H1 (cell line): Measurements from ENCODE around the gene SFXN1.

ENCODE experiments used
- CHD2 ChIP-seq: IDR thresholded peaks from 2 replicates; pipeline ENCODE4 v1.6.1; 2012; ENCODE audit warnings: low read length, improper control_type of control experiment
- CTCF ChIP-seq, 3 experiments: IDR thresholded peaks; 1 replicate in 2 of 3; 2 replicates in 1 of 3; pipeline versions ENCODE4 v1.5.1 to v1.6.1; 2011; ENCODE audit warnings: low read length in 3 of 3, mild to moderate bottlenecking in 3 of 3, inconsistent platforms in 2 of 3, low read depth in 1 of 3, moderate library complexity in 1 of 3; ENCODE audit not compliant: insufficient read depth in 1 of 3; ENCODE audit errors: control extremely low read depth in 1 of 3
- EP300 ChIP-seq, 2 experiments: IDR thresholded peaks; 1 replicate in 1 of 2; 2 replicates in 1 of 2; pipeline ENCODE4 v1.6.1; 2011 to 2012; ENCODE audit warnings: low read depth in 2 of 2, low read length in 2 of 2, mild to moderate bottlenecking in 2 of 2, borderline replicate concordance in 1 of 2, inconsistent platforms in 1 of 2, moderate library complexity in 1 of 2
- RXRA ChIP-seq: IDR thresholded peaks from 2 replicates; pipeline ENCODE4 v1.6.1; 2011; ENCODE audit warnings: low read depth, mild to moderate bottlenecking, low read length, moderate library complexity; ENCODE audit not compliant: insufficient read depth
- TF ChIP-seq, protein P1 (sequence below): IDR thresholded peaks from 2 replicates; pipeline ENCODE4 v1.6.1; 2012; ENCODE audit warnings: low read length, inconsistent platforms

DNA sequence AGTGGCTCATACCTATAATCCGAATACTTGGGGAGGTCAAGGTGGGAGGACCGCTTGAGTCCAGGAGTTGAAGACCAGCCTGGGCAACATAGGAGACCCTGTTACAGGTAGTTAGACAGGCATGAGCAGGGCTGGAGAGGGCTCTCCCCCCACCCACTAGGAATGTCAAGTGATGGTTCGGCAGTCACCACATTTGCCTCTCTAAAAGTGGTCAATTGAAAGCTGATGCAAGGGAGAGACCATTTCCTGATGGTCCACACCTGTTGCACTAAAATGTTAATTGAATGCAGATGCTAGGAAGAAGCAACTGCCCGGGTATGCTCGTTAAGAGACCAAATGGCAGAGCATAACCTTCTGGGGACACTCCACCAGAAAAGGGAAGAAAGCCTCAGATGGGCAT lies 82.7 kb downstream of the SFXN1 start:
- TF ChIP-seq, protein P1, sequence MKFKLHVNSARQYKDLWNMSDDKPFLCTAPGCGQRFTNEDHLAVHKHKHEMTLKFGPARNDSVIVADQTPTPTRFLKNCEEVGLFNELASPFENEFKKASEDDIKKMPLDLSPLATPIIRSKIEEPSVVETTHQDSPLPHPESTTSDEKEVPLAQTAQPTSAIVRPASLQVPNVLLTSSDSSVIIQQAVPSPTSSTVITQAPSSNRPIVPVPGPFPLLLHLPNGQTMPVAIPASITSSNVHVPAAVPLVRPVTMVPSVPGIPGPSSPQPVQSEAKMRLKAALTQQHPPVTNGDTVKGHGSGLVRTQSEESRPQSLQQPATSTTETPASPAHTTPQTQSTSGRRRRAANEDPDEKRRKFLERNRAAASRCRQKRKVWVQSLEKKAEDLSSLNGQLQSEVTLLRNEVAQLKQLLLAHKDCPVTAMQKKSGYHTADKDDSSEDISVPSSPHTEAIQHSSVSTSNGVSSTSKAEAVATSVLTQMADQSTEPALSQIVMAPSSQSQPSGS, result no peak
- TF ChIP-seq CTCF (IDR thresholded peaks at IDR 0.05; ENCODE audit: control extremely low read depth in 1 of 3, insufficient read depth in 1 of 3, low read depth in 1 of 3, low read length in 3 of 3) (no peak), RXRA (no peak), CHD2 (no peak), EP300 (IDR thresholded peaks at IDR 0.05; ENCODE audit: borderline replicate concordance in 1 of 2, low read depth in 2 of 2, low read length in 2 of 2) (no peak)
